ENCODE data around the gene DCANP1.

DCANP1 gene

GRCh38 chr5:135405082-135405481 lies 42.1 kb downstream of the DCANP1 start:
- DNase-seq: no peak

DNA sequence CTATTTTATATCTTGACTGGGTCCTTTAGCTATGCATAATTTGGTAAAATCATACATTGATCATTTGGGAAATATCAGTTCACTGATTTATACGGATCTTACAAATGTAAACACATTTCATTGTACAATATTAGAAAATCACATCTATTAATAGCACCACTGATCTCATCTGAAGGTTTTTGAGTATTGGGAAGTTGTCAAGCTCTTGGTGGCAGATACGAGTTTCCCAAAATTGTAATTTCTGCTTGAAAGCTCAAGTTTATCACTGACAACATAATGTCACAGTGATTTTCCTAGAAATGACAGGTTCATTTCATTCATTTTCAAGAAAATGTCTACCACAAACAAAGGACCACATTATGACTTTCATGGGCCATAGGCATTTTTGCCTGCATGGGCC lies 45.1 kb downstream of the DCANP1 start:
- DNase-seq: no peak

- no peak for DNase-seq
Measured at GRCh38 chr5:135400866-135401265, 46.3 kb downstream of the DCANP1 start.

GRCh38 chr5:135399794-135400542 lies 47.2 kb downstream of the DCANP1 start:
- no peak for DNase-seq

DNA sequence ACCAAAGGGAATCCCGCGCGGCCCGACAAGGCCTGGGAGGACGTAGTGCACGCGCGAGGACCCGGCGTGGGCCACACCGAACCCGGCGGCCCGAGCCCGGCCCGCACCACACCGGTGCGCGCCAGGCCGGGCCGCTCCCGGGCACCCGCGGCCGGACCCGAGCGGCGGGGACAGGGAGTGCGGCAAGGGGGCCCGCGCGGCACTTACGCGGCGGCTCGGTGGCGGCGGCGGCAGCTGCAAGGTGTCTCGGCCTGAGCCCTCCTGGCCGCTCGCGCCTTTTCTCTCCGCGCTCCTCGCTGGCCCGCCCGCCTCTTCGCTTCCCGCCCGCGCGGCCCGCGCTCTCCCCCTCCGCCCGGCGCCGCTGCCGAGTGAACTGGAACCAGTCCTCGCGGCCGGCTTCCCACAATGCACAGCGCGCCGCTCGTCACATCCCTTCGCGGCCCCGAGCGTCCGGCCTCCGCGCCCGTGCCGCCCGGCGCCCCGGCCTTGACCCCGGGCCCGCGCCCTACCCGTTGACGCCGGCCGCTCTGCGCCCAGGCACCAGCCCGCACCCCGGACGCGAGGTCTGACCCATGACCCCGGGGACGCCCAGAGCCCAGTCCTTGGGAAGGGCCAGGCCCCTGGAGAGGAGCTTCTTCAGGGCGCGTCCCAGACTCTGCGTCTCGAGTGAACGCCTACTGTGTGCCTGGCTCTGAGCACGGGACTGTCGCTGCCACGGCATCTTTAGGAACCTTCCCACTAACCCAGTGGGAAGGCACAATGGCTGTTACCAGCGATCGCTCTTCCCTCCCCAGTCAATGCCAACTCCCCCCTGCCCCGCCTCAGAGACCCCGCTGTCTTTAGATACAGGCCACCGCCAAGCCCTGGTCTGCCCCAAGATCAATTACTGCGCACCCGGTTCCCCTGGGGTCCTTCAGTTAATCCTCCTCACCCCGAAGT lies 48.0 kb downstream of the DCANP1 start, which contains the start of gene MACROH2A1:
Gene MACROH2A1, minus strand, starts transcription at position 377 of the 939 bp plus-strand sequence. CDS start 10,138 bp downstream, outside the sequence.
- DNase-seq: peak; percentile 54

DNA sequence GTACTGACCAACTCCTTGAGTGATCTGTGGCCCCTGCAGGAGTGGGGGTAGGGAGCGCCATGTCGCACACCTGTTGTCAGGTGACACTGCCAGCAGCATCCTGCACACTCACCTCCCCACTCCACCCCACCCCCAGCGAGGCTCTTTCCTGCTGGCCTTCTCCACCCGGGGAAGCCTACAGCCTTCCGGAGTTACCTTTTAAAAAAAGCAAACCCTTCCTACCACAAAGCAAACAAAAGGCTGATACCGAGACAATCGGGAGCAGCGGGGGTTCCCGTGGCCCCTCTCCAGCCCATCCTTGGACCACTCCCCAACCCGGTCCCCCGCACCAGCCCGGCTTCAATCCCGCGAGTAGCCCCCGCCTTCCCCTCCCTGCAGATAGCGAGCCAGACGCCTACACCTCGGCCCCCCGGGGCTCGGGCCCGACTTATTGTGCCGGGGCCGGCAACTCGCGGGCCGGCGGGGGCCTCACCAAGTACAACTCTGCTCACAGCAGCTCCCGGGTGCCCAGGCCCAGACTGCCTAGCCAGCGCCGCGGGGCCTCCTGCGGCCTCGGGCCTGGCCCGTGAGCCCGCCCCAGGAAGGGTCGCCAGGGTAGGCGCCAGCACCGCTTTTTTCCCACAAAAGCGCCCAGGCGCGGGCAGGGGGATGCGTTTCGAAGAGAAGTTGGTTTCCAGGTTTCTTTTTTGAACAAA lies 48.8 kb downstream of the DCANP1 start:
- peak; percentile 18 for DNase-seq

- no peak for DNase-seq
Measured at GRCh38 chr5:135397084-135397483, 50.1 kb downstream of the DCANP1 start.

- DNase-seq: no peak
Measured at GRCh38 chr5:135396459-135397055, 50.6 kb downstream of the DCANP1 start.

- no peak for DNase-seq
Measured at GRCh38 chr5:135395866-135396265, 51.3 kb downstream of the DCANP1 start.

DNA sequence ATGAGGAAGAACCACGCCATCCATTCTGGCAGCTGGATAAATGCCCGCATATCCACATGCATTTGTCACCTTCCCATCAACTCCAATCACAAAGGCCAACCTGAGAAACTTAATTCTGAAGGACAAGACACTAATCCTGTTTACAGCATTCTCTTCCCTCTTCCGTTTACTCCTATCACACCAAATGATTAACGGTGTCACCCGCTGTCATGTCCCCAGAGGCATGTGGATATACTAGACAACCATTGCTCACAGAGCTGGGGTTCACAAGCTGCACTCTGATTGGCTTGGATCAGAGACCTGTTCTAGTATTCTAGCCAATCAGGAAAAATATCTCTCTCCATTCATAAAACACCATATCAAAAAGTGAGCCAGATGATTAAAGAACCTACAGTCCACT lies 51.7 kb downstream of the DCANP1 start:
- no peak for DNase-seq

Data from NCI-H1105 treated with DMSO at 0.1 percent for 48 hours (cell line).